HL-60/S4 (cell line): ENCODE measurements around the gene TNFRSF8.

Experiments used
- in situ Hi-C: fragments of 300-500 bp; cut with MboI; formaldehyde crosslinking; loops from 2 replicates; pipeline ENCODE4 v1.14.3; 2022; ENCODE audit warnings: low sequenced_read_pairs

The TNFRSF8 gene

GRCh38 chr1:12170263-12170671 lies 107.2 kb downstream of the TNFRSF8 start:
- in situ Hi-C loops = no loop called here

GRCh38 chr1:12171206-12172041 lies 108.3 kb downstream of the TNFRSF8 start:
- in situ Hi-C loops = no loop called here

- in situ Hi-C loops = no loop called here
These were observed 109.1 kb downstream of the TNFRSF8 start for GRCh38 chr1:12172042-12172851.

GRCh38 chr1:12173041-12173509 lies 110.0 kb downstream of the TNFRSF8 start:
- in situ Hi-C loops = no loop called here

GRCh38 chr1:12173631-12174121 lies 110.6 kb downstream of the TNFRSF8 start:
- in situ Hi-C loops = no loop called here

GRCh38 chr1:12174924-12175810 lies 112.1 kb downstream of the TNFRSF8 start:
- in situ Hi-C loops = no loop called here

GRCh38 chr1:12176298-12177118 lies 113.4 kb downstream of the TNFRSF8 start:
- in situ Hi-C loops = no loop called here

GRCh38 chr1:12177156-12177998 lies 114.3 kb downstream of the TNFRSF8 start:
- in situ Hi-C loops = no loop called here

- in situ Hi-C loops = no loop called here
These were observed 114.9 kb downstream of the TNFRSF8 start for GRCh38 chr1:12177999-12178441.

- in situ Hi-C loops = no loop called here
These were observed 115.4 kb downstream of the TNFRSF8 start for GRCh38 chr1:12178511-12178910.

GRCh38 chr1:12179111-12179519 lies 116.0 kb downstream of the TNFRSF8 start:
- in situ Hi-C loops = no loop called here

- in situ Hi-C loops = no loop called here
These were observed 116.6 kb downstream of the TNFRSF8 start for GRCh38 chr1:12179676-12180075.

- in situ Hi-C loops = no loop called here
These were observed 117.2 kb downstream of the TNFRSF8 start for GRCh38 chr1:12180315-12180714.

- in situ Hi-C loops = no loop called here
These were observed 117.8 kb downstream of the TNFRSF8 start for GRCh38 chr1:12180903-12181302.

- in situ Hi-C loops = no loop called here
These were observed 118.5 kb downstream of the TNFRSF8 start for GRCh38 chr1:12181568-12181967.

- in situ Hi-C loops = no loop called here
These were observed 119.4 kb downstream of the TNFRSF8 start for GRCh38 chr1:12182410-12182984.

GRCh38 chr1:12183095-12183794 lies 120.1 kb downstream of the TNFRSF8 start:
- in situ Hi-C loops = no loop called here
